ENCODE results near the gene ARMC3. TPM values are rescaled to one million over a fixed set of nuclear protein-coding genes. Genes with fewer than 3 reads are reported as not detected.
A peak's percentile ranks its signal among the peaks of the same experiment; 100 is the strongest.

ARMC3 gene
- total and polyA plus RNA-seq, 2 donors (not counting 1 experiment from before 2014, with no cell fraction given) = not detected

DNA sequence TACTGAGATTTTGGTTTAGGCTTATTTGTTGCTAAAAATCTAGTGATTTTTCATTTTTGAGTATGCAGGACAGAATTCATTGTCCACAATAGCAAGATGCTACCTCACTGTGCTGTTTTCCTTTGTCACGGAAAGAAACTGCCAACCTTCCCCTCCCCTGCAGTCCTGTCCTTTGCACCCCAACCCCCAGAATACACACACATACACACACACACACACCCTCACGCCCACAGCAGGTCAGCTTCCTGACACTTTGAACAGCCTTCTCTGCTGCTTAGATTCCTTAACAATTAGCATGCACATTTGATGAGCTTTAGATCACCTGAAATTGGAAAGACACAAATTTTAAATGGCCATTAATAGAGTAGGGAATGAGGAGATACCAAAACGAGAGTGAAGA lies 32.1 kb downstream of the ARMC3 start:
- Histone ChIP-seq H3K4me1 (ENCODE audit: control insufficient read depth in 2 of 2, insufficient read depth in 2 of 2, low read length in 2 of 2) (no peaks in the 10 kb centered on the region), H3K79me2 (ENCODE audit: control insufficient read depth, insufficient read depth, low read length) (no peaks in the 10 kb centered on the region), H3K36me3 (replicated peaks in 1 of 2; ENCODE audit: control extremely low read depth in 1 of 2, control insufficient read depth in 1 of 2, extremely low read depth in 1 of 2, insufficient read depth in 2 of 2, low read length in 1 of 2) (no peaks in the 10 kb centered on the region), H3K4me2 (replicated peaks; ENCODE audit: low read depth, low read length, poor library complexity, severe bottlenecking) (no peak overlapping the region), H3K27me3 (replicated peaks in 1 of 4; ENCODE audit: control extremely low read depth in 1 of 4, control insufficient read depth in 3 of 4, insufficient read depth in 4 of 4, low read length in 3 of 4) (no peaks in the 10 kb centered on the region), H2AFZ (ENCODE audit: insufficient read depth, low read depth, low read length, poor library complexity, severe bottlenecking) (no peak overlapping the region), H3K27ac (ENCODE audit: low read length in 2 of 2) (no peak overlapping the region), H4K20me1 (ENCODE audit: control insufficient read depth, insufficient read depth, low read length, poor library complexity, severe bottlenecking) (no peaks in the 10 kb centered on the region), H3K9ac (ENCODE audit: low read length) (no peak overlapping the region), H3K9me3 (ENCODE audit: control extremely low read depth in 1 of 3, control insufficient read depth in 2 of 3, insufficient read depth in 1 of 3, low read length in 2 of 3) (peaks cover 0 to 3% (median 0%) of the 10 kb centered on the region in 3 donors), H3K4me3 (ENCODE audit: control extremely low read depth in 1 of 5, extremely low read depth in 1 of 5, insufficient read depth in 1 of 5, low read depth in 2 of 5, low read length in 4 of 5) (no peak overlapping the region)
- WGBS (ENCODE audit: insufficient coverage) = 71% methylated on average over 3 of the region's 3 CpGs
- intact Hi-C loops (cut with micrococcal nuclease) = no loop called here
- peaks cover 10% of the 10 kb centered on the region for H3K27me3 Mint-ChIP-seq
- peaks cover 3% of the 10 kb centered on the region for H3K4me1 Mint-ChIP-seq
- H3K9me3 Mint-ChIP-seq (ENCODE audit: insufficient read depth) = no peaks in the 10 kb centered on the region
- CTCF ChIA-PET = interaction anchor here (1.3 kb wide), 1 partner anchor 31 kb away, joined by 5 read pairs; no protein-coding TSS in a partner anchor
- ATAC-seq (ENCODE audit: low read depth) (no peak), DNase-seq (no peak)
- POLR2A ChIA-PET = no interaction called here
- no peak overlapping the region for H3K4me3 Mint-ChIP-seq
- H3K27ac Mint-ChIP-seq = no peak overlapping the region
- TF ChIP-seq, protein P1, sequence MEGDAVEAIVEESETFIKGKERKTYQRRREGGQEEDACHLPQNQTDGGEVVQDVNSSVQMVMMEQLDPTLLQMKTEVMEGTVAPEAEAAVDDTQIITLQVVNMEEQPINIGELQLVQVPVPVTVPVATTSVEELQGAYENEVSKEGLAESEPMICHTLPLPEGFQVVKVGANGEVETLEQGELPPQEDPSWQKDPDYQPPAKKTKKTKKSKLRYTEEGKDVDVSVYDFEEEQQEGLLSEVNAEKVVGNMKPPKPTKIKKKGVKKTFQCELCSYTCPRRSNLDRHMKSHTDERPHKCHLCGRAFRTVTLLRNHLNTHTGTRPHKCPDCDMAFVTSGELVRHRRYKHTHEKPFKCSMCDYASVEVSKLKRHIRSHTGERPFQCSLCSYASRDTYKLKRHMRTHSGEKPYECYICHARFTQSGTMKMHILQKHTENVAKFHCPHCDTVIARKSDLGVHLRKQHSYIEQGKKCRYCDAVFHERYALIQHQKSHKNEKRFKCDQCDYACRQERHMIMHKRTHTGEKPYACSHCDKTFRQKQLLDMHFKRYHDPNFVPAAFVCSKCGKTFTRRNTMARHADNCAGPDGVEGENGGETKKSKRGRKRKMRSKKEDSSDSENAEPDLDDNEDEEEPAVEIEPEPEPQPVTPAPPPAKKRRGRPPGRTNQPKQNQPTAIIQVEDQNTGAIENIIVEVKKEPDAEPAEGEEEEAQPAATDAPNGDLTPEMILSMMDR (IDR thresholded peaks at IDR 0.05) = no peak
- TF ChIP-seq EZH2 (IDR thresholded peaks at IDR 0.05; ENCODE audit: borderline replicate concordance, insufficient read depth, low read depth, low read length, poor library complexity, severe bottlenecking) = no peak

DNA sequence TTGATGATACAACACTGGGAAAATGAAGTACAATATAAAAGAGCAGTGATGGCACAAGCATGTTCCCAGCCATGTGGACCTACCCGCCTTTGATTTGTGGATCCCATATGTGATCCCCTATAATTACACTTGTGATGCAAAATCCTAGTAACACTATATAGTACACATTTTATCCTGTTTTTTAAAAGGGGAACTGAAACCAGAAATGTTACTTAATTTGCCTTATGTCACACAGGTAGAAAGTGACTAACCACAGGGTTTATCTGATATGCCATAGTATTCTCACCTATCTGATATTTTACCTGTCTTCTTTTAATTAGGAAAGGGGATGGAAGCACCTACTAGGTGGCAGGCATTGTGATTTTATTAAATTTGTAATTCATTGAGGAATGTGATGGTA lies 35.0 kb downstream of the ARMC3 start:
- no peak overlapping the region for H3K4me2 ChIP-seq (replicated peaks; ENCODE audit: low read depth, low read length, poor library complexity, severe bottlenecking)
- ATAC-seq (ENCODE audit: low read depth) = no peak
- peak; percentile 9 for DNase-seq
- ChIA-PET POLR2A (no interaction called here), CTCF (no interaction called here)
- H3K9ac ChIP-seq (ENCODE audit: low read length) = no peak overlapping the region
- H3K27me3 ChIP-seq (replicated peaks in 1 of 4; ENCODE audit: control extremely low read depth in 1 of 4, control insufficient read depth in 3 of 4, insufficient read depth in 4 of 4, low read length in 3 of 4) = no peaks in the 10 kb centered on the region
- no peak overlapping the region for H3K4me3 Mint-ChIP-seq
- no peak overlapping the region for H3K27ac Mint-ChIP-seq
- intact Hi-C loops (cut with micrococcal nuclease) = no loop called here
- peaks cover 18% of the 10 kb centered on the region for H3K27me3 Mint-ChIP-seq
- H3K79me2 ChIP-seq (ENCODE audit: control insufficient read depth, insufficient read depth, low read length) = no peaks in the 10 kb centered on the region
- no peaks in the 10 kb centered on the region for H3K36me3 ChIP-seq (replicated peaks in 1 of 2; ENCODE audit: control extremely low read depth in 1 of 2, control insufficient read depth in 1 of 2, extremely low read depth in 1 of 2, insufficient read depth in 2 of 2, low read length in 1 of 2)
- peaks cover 3% of the 10 kb centered on the region for H3K4me1 Mint-ChIP-seq
- no peak overlapping the region for H2AFZ ChIP-seq (ENCODE audit: insufficient read depth, low read depth, low read length, poor library complexity, severe bottlenecking)
- H3K4me3 ChIP-seq (ENCODE audit: control extremely low read depth in 1 of 5, extremely low read depth in 1 of 5, insufficient read depth in 1 of 5, low read depth in 2 of 5, low read length in 4 of 5) = no peak overlapping the region
- no peaks in the 10 kb centered on the region for H3K4me1 ChIP-seq (ENCODE audit: control insufficient read depth in 2 of 2, insufficient read depth in 2 of 2, low read length in 2 of 2)
- H3K27ac ChIP-seq (ENCODE audit: low read length in 2 of 2) = no peak overlapping the region
- peaks cover 0 to 3% (median 0%) of the 10 kb centered on the region in 3 donors for H3K9me3 ChIP-seq (ENCODE audit: control extremely low read depth in 1 of 3, control insufficient read depth in 2 of 3, insufficient read depth in 1 of 3, low read length in 2 of 3)
- no peaks in the 10 kb centered on the region for H4K20me1 ChIP-seq (ENCODE audit: control insufficient read depth, insufficient read depth, low read length, poor library complexity, severe bottlenecking)
- no peaks in the 10 kb centered on the region for H3K9me3 Mint-ChIP-seq (ENCODE audit: insufficient read depth)
- WGBS (ENCODE audit: insufficient coverage) = no CpG with 5 or more reads among the region's 1 CpG
- TF ChIP-seq, protein P1 (IDR thresholded peaks at IDR 0.05) = no peak
- no peak for TF ChIP-seq EZH2 (IDR thresholded peaks at IDR 0.05; ENCODE audit: borderline replicate concordance, insufficient read depth, low read depth, low read length, poor library complexity, severe bottlenecking)
